HepG2 (cell line): ENCODE data around the gene KNL1. TPM values are rescaled to one million over a fixed set of nuclear protein-coding genes. Genes with fewer than 3 reads are reported as not detected.

ENCODE experiments used
- ATAC-seq: fragments of 200-7000 bp; cut with Tn5 transposase; 3 replicates; pipeline ENCODE4 v1.9.1; 2020; ENCODE audit warnings: mild to moderate bottlenecking, moderate library complexity
- BruUV-seq: library from RNA; stranded (reverse); fragments of 400-500 nt; replicated peaks from 2 replicates; lab custom pipeline; 2021; lab: Mats Ljungman, UMichigan
- CTCF ChIA-PET: fragments of 300-600 bp; formaldehyde crosslinking; extraction: SDS; loops from one replicate; lab custom pipeline; 2021; ENCODE audit warnings: low total read pairs, inconsistent platforms, low intra/inter-chr PET ratio; lab: Yijun Ruan, JAX
- POLR2A ChIA-PET: fragments of 350-600 bp; sonication (Branson Sonifier 250); formaldehyde crosslinking; loops from one replicate; lab custom pipeline; 2020; ENCODE audit warnings: antibody characterized with exemption, inconsistent platforms; lab: Yijun Ruan, JAX
- DNase-seq: peaks from one replicate; pipeline ENCODE4 v3.0.0-alpha.2; 2015; ENCODE audit warnings: low spot score
- FAIRE-seq: peaks from 3 replicates; lab custom pipeline; 2011; peaks lifted over from hg19 to GRCh38; lab: Jason Lieb, UNC
- H2AFZ ChIP-seq: one replicate; pipeline ENCODE4 v1.6.1; 2011; ENCODE audit warnings: low read length, inconsistent platforms
- H3K27ac ChIP-seq: fragments of 300-600 bp; 3 replicates; pipeline ENCODE4 v1.8.0; 2011; ENCODE audit warnings: mixed run types, mild to moderate bottlenecking, mixed read lengths, low read length, inconsistent platforms; ENCODE audit not compliant: insufficient read depth; ENCODE audit errors: extremely low read length
- H3K27me3 ChIP-seq, 2 experiments: fragments of 200-600 bp in 1 of 2; 2 replicates in 1 of 2; 3 replicates in 1 of 2; pipeline versions ENCODE4 v1.6.0 to v1.8.0; 2011; ENCODE audit warnings: low read length in 2 of 2, mild to moderate bottlenecking in 2 of 2, moderate library complexity in 2 of 2, inconsistent platforms in 1 of 2; ENCODE audit not compliant: insufficient read depth in 2 of 2, control insufficient read depth in 1 of 2
- H3K36me3 ChIP-seq, 2 experiments: fragments of 200-600 bp in 1 of 2; replicated peaks in 1 of 2; 2 replicates in 1 of 2; 3 replicates in 1 of 2; pipeline versions ENCODE4 v1.5.1 to v1.8.0; 2011; ENCODE audit warnings: low read length in 2 of 2, inconsistent platforms in 1 of 2; ENCODE audit not compliant: insufficient read depth in 2 of 2, control insufficient read depth in 1 of 2
- H3K4me1 ChIP-seq: 2 replicates; pipeline ENCODE4 v1.5.1; 2012; ENCODE audit warnings: low read length, inconsistent platforms; ENCODE audit not compliant: insufficient read depth
- H3K4me2 ChIP-seq: 2 replicates; pipeline ENCODE4 v1.6.0; 2011; ENCODE audit warnings: low read depth, low read length, inconsistent platforms
- H3K4me3 ChIP-seq, 3 experiments: fragments of 200-600 bp in 1 of 3; sonication (generic), shearing (Covaris generic) in 1 of 3; replicated peaks in 1 of 3; 2 replicates each; pipeline ENCODE4 v1.5.1; 2011 to 2016; ENCODE audit warnings: low read length in 3 of 3, inconsistent platforms in 2 of 3, low read depth in 2 of 3, mild to moderate bottlenecking in 2 of 3, control low read depth in 1 of 3, mixed read lengths in 1 of 3; ENCODE audit not compliant: insufficient read depth in 1 of 3
- H3K79me2 ChIP-seq: one replicate; pipeline ENCODE4 v1.6.1; 2011; ENCODE audit warnings: low read length, inconsistent platforms; ENCODE audit not compliant: insufficient read depth
- H3K9ac ChIP-seq: 2 replicates; pipeline ENCODE4 v1.6.0; 2011; ENCODE audit warnings: mild to moderate bottlenecking, low read depth, low read length, inconsistent platforms; ENCODE audit not compliant: insufficient read depth
- H3K9me3 ChIP-seq: 2 replicates; pipeline ENCODE4 v1.5.1; 2012; ENCODE audit warnings: mild to moderate bottlenecking, low read length
- H4K20me1 ChIP-seq: 2 replicates; pipeline ENCODE4 v1.6.0; 2011; ENCODE audit warnings: inconsistent platforms, mild to moderate bottlenecking, low read length, moderate library complexity; ENCODE audit not compliant: insufficient read depth
- FOXP1 ChIP-seq, 2 experiments: fragments of 450-650 bp in 1 of 2; IDR thresholded peaks; 2 replicates each; pipeline ENCODE4 v1.6.1; 2017 to 2018; ENCODE audit warnings: antibody characterized with exemption in 1 of 2
- KDM3A ChIP-seq: IDR thresholded peaks from 2 replicates; pipeline ENCODE4 v1.6.1; 2018; ENCODE audit warnings: low read depth, missing compliant biosample characterization
- MAFF ChIP-seq: IDR thresholded peaks from 2 replicates; pipeline ENCODE4 v1.6.1; 2011; ENCODE audit warnings: low read depth, low read length, improper control_type of control experiment
- SNAPC2 ChIP-seq: sonication (generic); formaldehyde crosslinking; IDR thresholded peaks from 2 replicates; pipeline ENCODE4 v1.8.1; 2022; ENCODE audit warnings: mild to moderate bottlenecking, missing genetic modification reagents
- ZNF34 ChIP-seq: sonication (generic); formaldehyde crosslinking; IDR thresholded peaks from 2 replicates; pipeline ENCODE4 v1.4.0; 2020; ENCODE audit warnings: mild to moderate bottlenecking, missing genetic modification reagents, borderline replicate concordance
- ZNF430 ChIP-seq: sonication (generic); formaldehyde crosslinking; IDR thresholded peaks from 2 replicates; pipeline ENCODE4 v1.9.0; 2021; ENCODE audit warnings: mild to moderate bottlenecking, missing genetic modification reagents
- ZNF589 ChIP-seq: sonication (generic); formaldehyde crosslinking; conservative IDR thresholded peaks from 2 replicates; pipeline ENCODE4 v1.8.0; 2022; ENCODE audit warnings: mild to moderate bottlenecking, moderate library complexity, missing genetic modification reagents
- ZNF780A ChIP-seq: sonication (generic); formaldehyde crosslinking; IDR thresholded peaks from 2 replicates; pipeline ENCODE4 v1.8.0; 2022; ENCODE audit warnings: mild to moderate bottlenecking, missing genetic modification reagents, moderate library complexity
- in situ Hi-C: cut with HindIII; loops from 2 replicates; pipeline ENCODE4 v1.10.0; 2017; ENCODE audit warnings: low pct_unique_long_range_greater_than_20kb; ENCODE audit not compliant: extremely low pct_ligation_motif_present
- intact Hi-C: fragments of 100-400 bp; cut with micrococcal nuclease; formaldehyde crosslinking; loops from one replicate; pipeline ENCODE4 v1.10.0; 2022; ENCODE audit not compliant: unreplicated experiment
- polyA plus RNA-seq, 8 experiments: library from polyadenylated mRNA; depleted of rRNA in 3 of 8; stranded (reverse) in 7 of 8; unstranded in 1 of 8; fragments of >200 nt; fragmentation: Illumina TruSeq in 4 of 8; extraction: Trizol in 4 of 8; gene quantifications; 2 replicates each; pipeline versions ENCODE4 v1.2.1 to v1.2.3, GENCODE V29; 2011 to 2016; ENCODE audit warnings: low read depth in 4 of 8, missing spikeins in 1 of 8, mixed read lengths in 1 of 8; ENCODE audit not compliant: insufficient read depth in 1 of 8
- total RNA-seq, 5 experiments: library from RNA; depleted of rRNA; stranded (reverse); fragments of >200 nt; fragmentation: Illumina TruSeq; extraction: Trizol; gene quantifications; 2 replicates each; pipeline ENCODE4 v1.2.3, GENCODE V29; 2016; ENCODE audit warnings: low read depth in 1 of 5
- TF ChIP-seq, protein P1 (sequence below): sonication (generic); formaldehyde crosslinking; IDR thresholded peaks from one replicate; pipeline ENCODE4 v1.5.1; 2020; ENCODE audit warnings: mild to moderate bottlenecking, missing genetic modification reagents; ENCODE audit errors: not compliant biosample characterization

KNL1 gene
- total and polyA plus RNA-seq, 2 of the 13 experiments (the other 11 are each of a cell fraction or from before 2014, with no cell fraction given): 8.0 to 21.4 TPM

DNA sequence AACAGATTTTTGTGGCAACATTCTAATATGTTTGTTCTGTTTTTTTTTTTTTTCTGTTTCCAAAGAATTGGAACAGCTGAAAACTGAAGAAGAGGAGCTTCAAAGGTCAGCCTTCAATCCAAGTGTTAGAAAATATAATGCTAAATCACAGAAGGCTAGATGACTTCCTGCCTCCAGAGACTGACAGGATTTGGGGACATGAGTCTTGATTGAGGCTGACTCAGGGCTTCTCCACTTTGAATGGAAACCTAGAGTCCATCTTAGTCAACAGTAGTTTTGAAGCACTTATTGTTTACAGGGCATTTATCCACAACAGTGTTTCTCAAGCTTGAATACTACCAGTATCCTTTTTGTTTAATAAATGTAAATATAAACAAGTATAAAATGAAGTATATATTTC lies 56.4 kb downstream of the KNL1 start:
- TSS peak; percentile 73 for BruUV-seq
- Histone ChIP-seq H3K4me2 (peak overlapping the region; percentile 63), H3K79me2 (no peaks in the 10 kb centered on the region), H3K9ac (peak overlapping the region; percentile 55), H3K27ac (peak overlapping the region; percentile 90), H4K20me1 (no peaks in the 10 kb centered on the region), H3K4me1 (peaks cover 20% of the 10 kb centered on the region), H3K27me3 (no peaks in the 10 kb centered on the region), H3K9me3 (no peaks in the 10 kb centered on the region), H3K4me3 (peak overlapping the region; percentile 22 to 52 (median 29); a peak in 3 of 6 replicates), H2AFZ (peak overlapping the region; percentile 70), H3K36me3 (peaks cover 2 to 19% of the 10 kb centered on the region in 2 experiments; a peak in 4 of 5 replicates)
- no peak for ATAC-seq
- in situ Hi-C loops (no loop called here), intact Hi-C loops (no loop called here)
- TF ChIP-seq, protein P1, sequence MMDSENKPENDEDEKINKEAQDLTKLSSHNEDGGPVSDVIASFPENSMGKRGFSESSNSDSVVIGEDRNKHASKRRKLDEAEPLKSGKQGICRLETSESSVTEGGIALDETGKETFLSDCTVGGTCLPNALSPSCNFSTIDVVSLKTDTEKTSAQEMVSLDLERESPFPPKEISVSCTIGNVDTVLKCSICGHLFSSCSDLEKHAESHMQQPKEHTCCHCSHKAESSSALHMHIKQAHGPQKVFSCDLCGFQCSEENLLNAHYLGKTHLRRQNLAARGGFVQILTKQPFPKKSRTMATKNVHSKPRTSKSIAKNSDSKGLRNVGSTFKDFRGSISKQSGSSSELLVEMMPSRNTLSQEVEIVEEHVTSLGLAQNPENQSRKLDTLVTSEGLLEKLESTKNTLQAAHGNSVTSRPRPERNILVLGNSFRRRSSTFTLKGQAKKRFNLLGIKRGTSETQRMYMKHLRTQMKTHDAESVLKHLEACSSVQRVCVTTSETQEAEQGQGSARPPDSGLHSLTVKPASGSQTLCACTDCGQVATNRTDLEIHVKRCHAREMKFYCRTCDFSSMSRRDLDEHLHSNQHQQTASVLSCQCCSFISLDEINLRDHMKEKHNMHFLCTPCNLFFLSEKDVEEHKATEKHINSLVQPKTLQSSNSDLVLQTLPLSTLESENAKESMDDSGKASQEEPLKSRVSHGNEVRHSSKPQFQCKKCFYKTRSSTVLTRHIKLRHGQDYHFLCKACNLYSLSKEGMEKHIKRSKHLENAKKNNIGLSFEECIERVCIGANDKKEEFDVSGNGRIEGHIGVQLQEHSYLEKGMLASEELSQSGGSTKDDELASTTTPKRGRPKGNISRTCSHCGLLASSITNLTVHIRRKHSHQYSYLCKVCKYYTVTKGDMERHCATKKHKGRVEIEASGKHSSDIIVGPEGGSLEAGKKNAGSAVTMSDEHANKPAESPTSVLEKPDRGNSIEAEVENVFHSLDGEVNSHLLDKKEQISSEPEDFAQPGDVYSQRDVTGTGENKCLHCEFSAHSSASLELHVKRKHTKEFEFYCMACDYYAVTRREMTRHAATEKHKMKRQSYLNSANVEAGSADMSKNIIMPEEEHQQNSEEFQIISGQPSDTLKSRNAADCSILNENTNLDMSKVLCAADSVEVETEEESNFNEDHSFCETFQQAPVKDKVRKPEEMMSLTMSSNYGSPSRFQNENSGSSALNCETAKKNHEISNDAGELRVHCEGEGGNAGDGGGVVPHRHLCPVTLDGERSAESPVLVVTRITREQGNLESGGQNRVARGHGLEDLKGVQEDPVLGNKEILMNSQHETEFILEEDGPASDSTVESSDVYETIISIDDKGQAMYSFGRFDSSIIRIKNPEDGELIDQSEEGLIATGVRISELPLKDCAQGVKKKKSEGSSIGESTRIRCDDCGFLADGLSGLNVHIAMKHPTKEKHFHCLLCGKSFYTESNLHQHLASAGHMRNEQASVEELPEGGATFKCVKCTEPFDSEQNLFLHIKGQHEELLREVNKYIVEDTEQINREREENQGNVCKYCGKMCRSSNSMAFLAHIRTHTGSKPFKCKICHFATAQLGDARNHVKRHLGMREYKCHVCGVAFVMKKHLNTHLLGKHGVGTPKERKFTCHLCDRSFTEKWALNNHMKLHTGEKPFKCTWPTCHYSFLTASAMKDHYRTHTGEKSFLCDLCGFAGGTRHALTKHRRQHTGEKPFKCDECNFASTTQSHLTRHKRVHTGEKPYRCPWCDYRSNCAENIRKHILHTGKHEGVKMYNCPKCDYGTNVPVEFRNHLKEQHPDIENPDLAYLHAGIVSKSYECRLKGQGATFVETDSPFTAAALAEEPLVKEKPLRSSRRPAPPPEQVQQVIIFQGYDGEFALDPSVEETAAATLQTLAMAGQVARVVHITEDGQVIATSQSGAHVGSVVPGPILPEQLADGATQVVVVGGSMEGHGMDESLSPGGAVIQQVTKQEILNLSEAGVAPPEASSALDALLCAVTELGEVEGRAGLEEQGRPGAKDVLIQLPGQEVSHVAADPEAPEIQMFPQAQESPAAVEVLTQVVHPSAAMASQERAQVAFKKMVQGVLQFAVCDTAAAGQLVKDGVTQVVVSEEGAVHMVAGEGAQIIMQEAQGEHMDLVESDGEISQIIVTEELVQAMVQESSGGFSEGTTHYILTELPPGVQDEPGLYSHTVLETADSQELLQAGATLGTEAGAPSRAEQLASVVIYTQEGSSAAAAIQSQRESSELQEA (CRISPR knock-in tag): no peak
- TF ChIP-seq FOXP1 (IDR thresholded peaks at IDR 0.05) (no peak), FOXP1 (CRISPR knock-in tag; IDR thresholded peaks at IDR 0.05) (0 out of 2 replicates have a peak, but pooled peaks have one; percentile 33), KDM3A (no peak), ZNF430 (CRISPR knock-in tag) (no peak), SNAPC2 (CRISPR knock-in tag) (no peak), ZNF34 (CRISPR knock-in tag) (no peak), MAFF (peak; percentile 29; the same call in 1 of the 2 replicates), ZNF589 (no peak), ZNF780A (CRISPR knock-in tag) (no peak)
- DNase-seq: peak; percentile 10
- no peak for FAIRE-seq
- ChIA-PET CTCF (no interaction called here), POLR2A (interaction anchor here (0.8 to 2.4 kb wide), 5 partner anchors 11 to 157 kb away, joined by 3 to 17 read pairs (median 5); partner anchors contain the start of genes DNAJC17, GCHFR, RAD51 and ZFYVE19)
